Colon (tissue), 2 donors: ENCODE results near the gene HOXD11.

ENCODE experiments used
- FAIRE-seq: peaks from 2 replicates; lab custom pipeline; 2012; peaks lifted over from hg19 to GRCh38; lab: Jason Lieb, UNC
- donor health status: control.
- donor health status: control.

Gene HOXD11

GRCh38 chr2:176121190-176122051, 14.3 kb downstream of the HOXD11 start:
- FAIRE-seq, result no peak

- no peak for FAIRE-seq
Measured at GRCh38 chr2:176122052-176122682, 15.1 kb downstream of the HOXD11 start.

- no peak for FAIRE-seq
Measured at GRCh38 chr2:176122683-176123410, 15.8 kb downstream of the HOXD11 start, which contains the start of gene HOXD9. Gene HOXD9, plus strand, starts transcription at chr2:176122719. Its CDS starts 50 bp downstream, at chr2:176122769.

GRCh38 chr2:176123411-176124109, 16.5 kb downstream of the HOXD11 start:
- no peak for FAIRE-seq

- no peak for FAIRE-seq
Measured at GRCh38 chr2:176124110-176124946, 17.2 kb downstream of the HOXD11 start.

GRCh38 chr2:176124947-176125771, 18.1 kb downstream of the HOXD11 start:
- FAIRE-seq, result no peak

- no peak for FAIRE-seq
Measured at GRCh38 chr2:176125772-176126054, 18.6 kb downstream of the HOXD11 start.

- peak; percentile 36 for FAIRE-seq
Measured at GRCh38 chr2:176126929-176127773, 20.1 kb downstream of the HOXD11 start.

GRCh38 chr2:176127774-176128072, 20.6 kb downstream of the HOXD11 start:
- no peak for FAIRE-seq

GRCh38 chr2:176128172-176128981, 21.3 kb downstream of the HOXD11 start:
- FAIRE-seq, result no peak

- no peak for FAIRE-seq
Measured at GRCh38 chr2:176128982-176129796, 22.1 kb downstream of the HOXD11 start, which contains the start of gene HOXD8. Gene HOXD8, plus strand, starts transcription at chr2:176129705. Its CDS starts 662 bp downstream, at chr2:176130367.

- FAIRE-seq, result no peak
Measured at GRCh38 chr2:176129813-176130146, 22.7 kb downstream of the HOXD11 start.

- FAIRE-seq, result no peak
Measured at GRCh38 chr2:176130147-176130956, 23.3 kb downstream of the HOXD11 start.

- FAIRE-seq, result no peak
Measured at GRCh38 chr2:176130957-176131847, 24.1 kb downstream of the HOXD11 start.

GRCh38 chr2:176131848-176132158, 24.7 kb downstream of the HOXD11 start:
- no peak for FAIRE-seq
